HG03175 (cell line): ENCODE data around the gene WDFY3.

Experiments used
- ATAC-seq: cut with Tn5 transposase; IDR thresholded peaks from one replicate; pipeline ENCODE4 v1.9.1; 2021; ENCODE audit warnings: mild to moderate bottlenecking, moderate library complexity; ENCODE audit not compliant: unreplicated experiment

The WDFY3 gene

DNA sequence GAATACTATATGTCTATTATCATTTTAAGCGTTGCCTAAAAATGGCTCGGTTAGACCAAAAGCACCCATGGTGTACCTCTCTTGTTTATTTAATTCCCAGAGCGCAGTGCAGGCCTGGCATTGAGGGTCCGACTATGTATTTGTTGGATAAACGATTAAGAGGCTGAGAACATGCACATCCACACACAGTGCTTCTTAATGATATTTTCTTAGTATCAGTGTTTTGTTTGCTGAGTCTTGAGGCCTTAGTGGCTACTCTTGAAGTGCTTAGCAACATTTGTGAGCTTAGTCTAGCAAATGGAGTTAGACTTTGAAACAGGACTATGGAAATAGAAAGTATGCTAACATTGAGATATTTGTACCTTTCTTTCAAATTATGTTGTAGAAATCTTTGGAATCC, 339.8 kb downstream of the WDFY3 start:
- no peak for ATAC-seq

DNA sequence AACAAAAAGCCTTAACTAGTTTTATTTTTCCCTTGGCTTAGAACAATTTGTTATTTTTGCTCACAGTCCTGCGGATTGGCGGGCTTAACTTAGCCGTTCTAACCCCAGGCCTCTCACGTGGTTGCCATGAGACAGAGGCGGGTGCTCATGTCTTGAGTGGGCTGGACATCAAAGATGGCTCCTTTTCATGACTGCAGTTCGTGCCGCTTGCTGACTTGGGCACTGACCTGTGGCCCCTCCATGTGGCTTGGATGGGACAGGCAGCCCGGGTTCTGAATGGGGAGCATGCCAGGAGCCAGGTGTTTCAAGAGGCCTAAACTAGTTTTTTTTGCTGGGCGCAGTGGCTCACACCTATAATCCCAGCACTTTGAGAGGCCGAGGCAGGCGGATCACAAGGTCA, 342.8 kb downstream of the WDFY3 start:
- no peak for ATAC-seq

DNA sequence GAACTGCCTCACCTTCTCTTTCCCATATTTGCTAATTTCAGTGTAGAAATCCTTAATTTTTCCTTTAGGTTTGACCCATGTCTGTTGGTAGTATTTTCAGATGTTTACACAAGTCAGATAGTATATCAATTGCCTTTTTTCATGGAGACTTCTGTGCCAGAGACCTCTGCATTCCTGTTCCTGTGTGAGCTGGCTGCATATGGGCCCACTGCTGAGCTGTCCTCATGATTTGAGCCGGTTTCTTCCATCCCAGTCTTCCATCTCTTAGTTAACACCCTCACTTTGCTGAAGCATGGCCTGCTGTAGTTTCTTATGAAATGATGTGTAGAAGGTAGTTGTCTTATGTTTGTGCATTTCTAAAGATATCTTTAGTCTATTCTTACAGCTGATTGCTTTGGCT, 343.5 kb downstream of the WDFY3 start:
- no peak for ATAC-seq
